ENCODE data around the gene PLCD3. TPM values are rescaled to one million over a fixed set of nuclear protein-coding genes. Genes with fewer than 3 reads are reported as not detected.

The PLCD3 gene
- total and polyA plus RNA-seq, 10 of the 15 experiments (the other 5 are each of a cell fraction or from before 2014, with no cell fraction given), result 0.02 to 1.6 (median 0.44) TPM

- ATAC-seq (no peak), DNase-seq (ENCODE audit: low read depth, low spot score) (no peak), FAIRE-seq (no peak)
- Histone ChIP-seq H3K4me3 (no peak overlapping the region), H3K36me3 (ENCODE audit: control insufficient read depth in 2 of 2, insufficient read depth in 2 of 2, low read length in 1 of 2) (peaks cover 23 to 45% of the 10 kb centered on the region in 2 experiments), H3K4me1 (ENCODE audit: control insufficient read depth, insufficient read depth, low read length) (peaks cover 6% of the 10 kb centered on the region), H4K20me1 (ENCODE audit: control insufficient read depth, insufficient read depth) (no peaks in the 10 kb centered on the region), H3K9ac (ENCODE audit: control insufficient read depth, insufficient read depth, low read length) (no peak overlapping the region), H3K27ac (ENCODE audit: control insufficient read depth, insufficient read depth) (no peak overlapping the region), H3K9me3 (replicated peaks; ENCODE audit: control insufficient read depth, insufficient read depth, low read length) (no peaks in the 10 kb centered on the region), H2AFZ (ENCODE audit: control insufficient read depth, low read depth, low read length) (no peak overlapping the region), H3K27me3 (replicated peaks in 1 of 2; ENCODE audit: control insufficient read depth in 2 of 2, insufficient read depth in 2 of 2, low read length in 1 of 2) (no peaks in the 10 kb centered on the region), H3K79me2 (ENCODE audit: control insufficient read depth, insufficient read depth, low read length) (no peaks in the 10 kb centered on the region), H3K4me2 (ENCODE audit: control insufficient read depth, insufficient read depth) (no peak overlapping the region)
- ChIA-PET POLR2A (interaction anchor here (1.2 kb wide), 1 partner anchor 38 kb away, joined by 3 read pairs; no protein-coding TSS in a partner anchor), SMC1A (ENCODE audit: uncharacterized antibody, unreplicated experiment) (interaction anchor here (1.0 to 1.6 kb wide), 4 partner anchors 11 to 27 kb away, joined by 3 to 5 read pairs (median 4); partner anchors contain the start of gene NMT1), CTCF (interaction anchor here (0.7 to 3.8 kb wide), 4 partner anchors 9 to 65 kb away, joined by 3 to 23 read pairs (median 4); partner anchors contain the start of gene ACBD4), RAD21 (ENCODE audit: unreplicated experiment) (no interaction called here)
- intact Hi-C loops (cut with micrococcal nuclease; ENCODE audit: unreplicated experiment) (no loop called here), in situ Hi-C loops (cut with MboI) (no loop called here)
- BruUV-seq (replicated peaks), result no TSS peak
- no peak for TF ChIP-seq E2F4 (IDR thresholded peaks at IDR 0.05; ENCODE audit: low read depth, low read length)
- TF ChIP-seq FOXM1 (IDR thresholded peaks at IDR 0.05; ENCODE audit: low read depth, low read length), result no peak
- TF ChIP-seq HCFC1 (IDR thresholded peaks at IDR 0.05; ENCODE audit: low read length), result no peak
- no peak for TF ChIP-seq TARDBP (IDR thresholded peaks at IDR 0.05; ENCODE audit: borderline replicate concordance)
- no peak for TF ChIP-seq EP300 (IDR thresholded peaks at IDR 0.05; ENCODE audit: borderline replicate concordance in 1 of 2, control insufficient read depth in 1 of 2, low read depth in 2 of 2, low read length in 2 of 2)
- TF ChIP-seq WRNIP1 (IDR thresholded peaks at IDR 0.05; ENCODE audit: borderline replicate concordance, low read depth, low read length), result no peak
- no peak for TF ChIP-seq ESRRA (IDR thresholded peaks at IDR 0.05; ENCODE audit: low read length)
- no peak for TF ChIP-seq SPI1 (IDR thresholded peaks at IDR 0.05; ENCODE audit: borderline replicate concordance, insufficient read depth, low read depth, low read length)
- TF ChIP-seq MYB (IDR thresholded peaks at IDR 0.05; ENCODE audit: borderline replicate concordance, low read depth, low read length), result no peak
- TF ChIP-seq FOS (IDR thresholded peaks at IDR 0.05; ENCODE audit: borderline replicate concordance, extremely low read depth, insufficient read length), result no peak
- TF ChIP-seq CBX5 (IDR thresholded peaks at IDR 0.05; ENCODE audit: low read depth), result no peak
- no peak for TF ChIP-seq YBX1 (IDR thresholded peaks at IDR 0.05)
- no peak for TF ChIP-seq DPF2 (IDR thresholded peaks at IDR 0.05)
- no peak for TF ChIP-seq ATF3 (IDR thresholded peaks at IDR 0.05; ENCODE audit: borderline replicate concordance, extremely low read depth, low read depth, low read length)
- no peak for TF ChIP-seq SP1 (IDR thresholded peaks at IDR 0.05; ENCODE audit: low read depth, low read length)
- TF ChIP-seq CBX3 (IDR thresholded peaks at IDR 0.05; ENCODE audit: borderline replicate concordance, low read depth), result no peak
- TF ChIP-seq CBFB (IDR thresholded peaks at IDR 0.05; ENCODE audit: low read depth), result no peak
- TF ChIP-seq NR2C1 (IDR thresholded peaks at IDR 0.05), result no peak
- 70% methylated on average over 5 of the region's 5 CpGs for WGBS (ENCODE audit: insufficient coverage, insufficient replicate concordance, low lambda C conversion rate, missing lambda C conversion rate)
Measured at GRCh38 chr17:45087978-45088377, 44.3 kb downstream of the PLCD3 start.
